H1 (cell line): ENCODE measurements around the gene RIPOR1. TPM values are rescaled to one million over a fixed set of nuclear protein-coding genes. Genes with fewer than 3 reads are reported as not detected.

Source experiments
- polyA plus RNA-seq, 7 experiments: library from polyadenylated mRNA; depleted of rRNA in 3 of 7; stranded (reverse) in 5 of 7; unstranded in 2 of 7; fragments of >200 nt in 5 of 7; fragments of 200-250 nt in 2 of 7; gene quantifications; 1 replicate in 5 of 7; 2 replicates in 1 of 7; 4 replicates in 1 of 7; pipeline versions ENCODE4 v1.2.1 to v1.2.3, GENCODE V29; 2011 to 2013; ENCODE audit warnings: missing spikeins in 2 of 7, mixed read lengths in 2 of 7
- total RNA-seq: library from RNA; stranded (reverse); fragmentation: NEBNext Ultra II Directional; extraction: Animal tissue kit (Norgen Biotek cat#: 25700); gene quantifications from 2 replicates; pipeline ENCODE4 v1.2.1, GENCODE V29; 2021
- TF ChIP-seq, protein P1 (sequence below): fragments of 300-600 bp; sonication (generic); IDR thresholded peaks from 2 replicates; pipeline ENCODE4 v1.7.1; 2012; ENCODE audit warnings: low read length, moderate library complexity, mild to moderate bottlenecking, inconsistent platforms; ENCODE audit not compliant: insufficient replicate concordance

RIPOR1 gene
- total and polyA plus RNA-seq, 2 of the 8 experiments (the other 6 are each of a cell fraction or from before 2014, with no cell fraction given), result 2.7 to 10.1 TPM

DNA sequence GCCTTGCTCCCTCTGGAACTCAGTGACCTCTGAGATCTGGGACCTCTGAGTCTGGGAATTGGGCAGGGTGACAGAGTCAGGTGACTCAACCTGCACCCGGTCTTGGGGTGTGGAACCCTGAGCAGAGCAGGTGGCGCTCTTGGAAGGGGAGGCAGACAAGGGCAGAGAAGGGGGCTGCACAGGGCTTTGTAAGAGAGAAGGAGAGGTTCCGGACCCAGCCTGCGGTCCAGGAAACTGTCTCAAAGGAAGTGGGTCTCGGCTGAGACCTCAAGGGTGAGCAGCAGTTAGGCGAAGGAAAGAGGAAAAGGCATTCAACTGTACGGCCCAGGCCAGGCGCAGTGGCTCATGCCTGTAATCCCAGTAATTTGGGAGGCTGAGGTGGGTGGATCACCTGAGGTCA is 10.0 kb upstream of the RIPOR1 start (continued):
- TF ChIP-seq, protein P1, sequence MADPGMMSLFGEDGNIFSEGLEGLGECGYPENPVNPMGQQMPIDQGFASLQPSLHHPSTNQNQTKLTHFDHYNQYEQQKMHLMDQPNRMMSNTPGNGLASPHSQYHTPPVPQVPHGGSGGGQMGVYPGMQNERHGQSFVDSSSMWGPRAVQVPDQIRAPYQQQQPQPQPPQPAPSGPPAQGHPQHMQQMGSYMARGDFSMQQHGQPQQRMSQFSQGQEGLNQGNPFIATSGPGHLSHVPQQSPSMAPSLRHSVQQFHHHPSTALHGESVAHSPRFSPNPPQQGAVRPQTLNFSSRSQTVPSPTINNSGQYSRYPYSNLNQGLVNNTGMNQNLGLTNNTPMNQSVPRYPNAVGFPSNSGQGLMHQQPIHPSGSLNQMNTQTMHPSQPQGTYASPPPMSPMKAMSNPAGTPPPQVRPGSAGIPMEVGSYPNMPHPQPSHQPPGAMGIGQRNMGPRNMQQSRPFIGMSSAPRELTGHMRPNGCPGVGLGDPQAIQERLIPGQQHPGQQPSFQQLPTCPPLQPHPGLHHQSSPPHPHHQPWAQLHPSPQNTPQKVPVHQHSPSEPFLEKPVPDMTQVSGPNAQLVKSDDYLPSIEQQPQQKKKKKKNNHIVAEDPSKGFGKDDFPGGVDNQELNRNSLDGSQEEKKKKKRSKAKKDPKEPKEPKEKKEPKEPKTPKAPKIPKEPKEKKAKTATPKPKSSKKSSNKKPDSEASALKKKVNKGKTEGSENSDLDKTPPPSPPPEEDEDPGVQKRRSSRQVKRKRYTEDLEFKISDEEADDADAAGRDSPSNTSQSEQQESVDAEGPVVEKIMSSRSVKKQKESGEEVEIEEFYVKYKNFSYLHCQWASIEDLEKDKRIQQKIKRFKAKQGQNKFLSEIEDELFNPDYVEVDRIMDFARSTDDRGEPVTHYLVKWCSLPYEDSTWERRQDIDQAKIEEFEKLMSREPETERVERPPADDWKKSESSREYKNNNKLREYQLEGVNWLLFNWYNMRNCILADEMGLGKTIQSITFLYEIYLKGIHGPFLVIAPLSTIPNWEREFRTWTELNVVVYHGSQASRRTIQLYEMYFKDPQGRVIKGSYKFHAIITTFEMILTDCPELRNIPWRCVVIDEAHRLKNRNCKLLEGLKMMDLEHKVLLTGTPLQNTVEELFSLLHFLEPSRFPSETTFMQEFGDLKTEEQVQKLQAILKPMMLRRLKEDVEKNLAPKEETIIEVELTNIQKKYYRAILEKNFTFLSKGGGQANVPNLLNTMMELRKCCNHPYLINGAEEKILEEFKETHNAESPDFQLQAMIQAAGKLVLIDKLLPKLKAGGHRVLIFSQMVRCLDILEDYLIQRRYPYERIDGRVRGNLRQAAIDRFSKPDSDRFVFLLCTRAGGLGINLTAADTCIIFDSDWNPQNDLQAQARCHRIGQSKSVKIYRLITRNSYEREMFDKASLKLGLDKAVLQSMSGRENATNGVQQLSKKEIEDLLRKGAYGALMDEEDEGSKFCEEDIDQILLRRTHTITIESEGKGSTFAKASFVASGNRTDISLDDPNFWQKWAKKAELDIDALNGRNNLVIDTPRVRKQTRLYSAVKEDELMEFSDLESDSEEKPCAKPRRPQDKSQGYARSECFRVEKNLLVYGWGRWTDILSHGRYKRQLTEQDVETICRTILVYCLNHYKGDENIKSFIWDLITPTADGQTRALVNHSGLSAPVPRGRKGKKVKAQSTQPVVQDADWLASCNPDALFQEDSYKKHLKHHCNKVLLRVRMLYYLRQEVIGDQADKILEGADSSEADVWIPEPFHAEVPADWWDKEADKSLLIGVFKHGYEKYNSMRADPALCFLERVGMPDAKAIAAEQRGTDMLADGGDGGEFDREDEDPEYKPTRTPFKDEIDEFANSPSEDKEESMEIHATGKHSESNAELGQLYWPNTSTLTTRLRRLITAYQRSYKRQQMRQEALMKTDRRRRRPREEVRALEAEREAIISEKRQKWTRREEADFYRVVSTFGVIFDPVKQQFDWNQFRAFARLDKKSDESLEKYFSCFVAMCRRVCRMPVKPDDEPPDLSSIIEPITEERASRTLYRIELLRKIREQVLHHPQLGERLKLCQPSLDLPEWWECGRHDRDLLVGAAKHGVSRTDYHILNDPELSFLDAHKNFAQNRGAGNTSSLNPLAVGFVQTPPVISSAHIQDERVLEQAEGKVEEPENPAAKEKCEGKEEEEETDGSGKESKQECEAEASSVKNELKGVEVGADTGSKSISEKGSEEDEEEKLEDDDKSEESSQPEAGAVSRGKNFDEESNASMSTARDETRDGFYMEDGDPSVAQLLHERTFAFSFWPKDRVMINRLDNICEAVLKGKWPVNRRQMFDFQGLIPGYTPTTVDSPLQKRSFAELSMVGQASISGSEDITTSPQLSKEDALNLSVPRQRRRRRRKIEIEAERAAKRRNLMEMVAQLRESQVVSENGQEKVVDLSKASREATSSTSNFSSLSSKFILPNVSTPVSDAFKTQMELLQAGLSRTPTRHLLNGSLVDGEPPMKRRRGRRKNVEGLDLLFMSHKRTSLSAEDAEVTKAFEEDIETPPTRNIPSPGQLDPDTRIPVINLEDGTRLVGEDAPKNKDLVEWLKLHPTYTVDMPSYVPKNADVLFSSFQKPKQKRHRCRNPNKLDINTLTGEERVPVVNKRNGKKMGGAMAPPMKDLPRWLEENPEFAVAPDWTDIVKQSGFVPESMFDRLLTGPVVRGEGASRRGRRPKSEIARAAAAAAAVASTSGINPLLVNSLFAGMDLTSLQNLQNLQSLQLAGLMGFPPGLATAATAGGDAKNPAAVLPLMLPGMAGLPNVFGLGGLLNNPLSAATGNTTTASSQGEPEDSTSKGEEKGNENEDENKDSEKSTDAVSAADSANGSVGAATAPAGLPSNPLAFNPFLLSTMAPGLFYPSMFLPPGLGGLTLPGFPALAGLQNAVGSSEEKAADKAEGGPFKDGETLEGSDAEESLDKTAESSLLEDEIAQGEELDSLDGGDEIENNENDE, result no peak
